ENCODE results near the gene STAG1. TPM values are rescaled to one million over a fixed set of nuclear protein-coding genes. Genes with fewer than 3 reads are reported as not detected.

STAG1 gene
- total RNA-seq, 2 donors from 2014 or later: 26.8 to 56.4 TPM

- no peak for TF ChIP-seq CTCF (IDR thresholded peaks at IDR 0.05)
- Histone ChIP-seq H3K4me3 (no peak overlapping the region), H3K4me1 (ENCODE audit: control insufficient read depth in 1 of 2, low read depth in 2 of 2) (no peaks in the 10 kb centered on the region), H3K27ac (no peak overlapping the region), H3K27me3 (replicated peaks; ENCODE audit: insufficient read depth) (no peaks in the 10 kb centered on the region), H3K9me3 (no peaks in the 10 kb centered on the region), H3K36me3 (no peaks in the 10 kb centered on the region)
- DNase-seq (ENCODE audit: low spot score): no peak
- no peak for ATAC-seq (ENCODE audit: insufficient number of reproducible peaks, low FRiP score, low read depth)
Measured at GRCh38 chr3:136366289-136366688, 385.9 kb downstream of the STAG1 start.

GRCh38 chr3:136353461-136353860 is 398.7 kb downstream of the STAG1 start:
- no peak for DNase-seq (ENCODE audit: low spot score)
- H3K27me3 ChIP-seq (replicated peaks; ENCODE audit: insufficient read depth): no peaks in the 10 kb centered on the region
- no peak for TF ChIP-seq CTCF (IDR thresholded peaks at IDR 0.05)
- H3K4me3 ChIP-seq: no peak overlapping the region
- ATAC-seq (ENCODE audit: insufficient number of reproducible peaks, low FRiP score, low read depth): no peak
- H3K27ac ChIP-seq: no peak overlapping the region
- H3K36me3 ChIP-seq: peaks cover 8% of the 10 kb centered on the region
- H3K4me1 ChIP-seq (ENCODE audit: control insufficient read depth in 1 of 2, low read depth in 2 of 2): peaks cover 0 to 19% of the 10 kb centered on the region in 2 donors
- H3K9me3 ChIP-seq: no peaks in the 10 kb centered on the region

- DNase-seq (ENCODE audit: low spot score) (no peak), ATAC-seq (ENCODE audit: insufficient number of reproducible peaks, low FRiP score, low read depth) (no peak)
- Histone ChIP-seq H3K27me3 (replicated peaks; ENCODE audit: insufficient read depth) (no peaks in the 10 kb centered on the region), H3K27ac (no peak overlapping the region), H3K4me3 (no peak overlapping the region), H3K4me1 (ENCODE audit: control insufficient read depth in 1 of 2, low read depth in 2 of 2) (peaks cover 0 to 19% of the 10 kb centered on the region in 2 donors), H3K9me3 (no peaks in the 10 kb centered on the region), H3K36me3 (peaks cover 8% of the 10 kb centered on the region)
- no peak for TF ChIP-seq CTCF (IDR thresholded peaks at IDR 0.05)
Measured at GRCh38 chr3:136351905-136352304, 400.3 kb downstream of the STAG1 start.

GRCh38 chr3:136351351-136351750 is 400.8 kb downstream of the STAG1 start:
- no peak for ATAC-seq (ENCODE audit: insufficient number of reproducible peaks, low FRiP score, low read depth)
- DNase-seq (ENCODE audit: low spot score): no peak

GRCh38 chr3:136350557-136350956 is 401.6 kb downstream of the STAG1 start:
- ATAC-seq (ENCODE audit: insufficient number of reproducible peaks, low FRiP score, low read depth) (no peak), DNase-seq (ENCODE audit: low spot score) (no peak)
- Histone ChIP-seq H3K9me3 (no peaks in the 10 kb centered on the region), H3K36me3 (peaks cover 3% of the 10 kb centered on the region), H3K4me1 (ENCODE audit: control insufficient read depth in 1 of 2, low read depth in 2 of 2) (peaks cover 0 to 19% of the 10 kb centered on the region in 2 donors), H3K4me3 (no peak overlapping the region), H3K27ac (no peak overlapping the region), H3K27me3 (replicated peaks; ENCODE audit: insufficient read depth) (no peaks in the 10 kb centered on the region)
- TF ChIP-seq CTCF (IDR thresholded peaks at IDR 0.05): no peak

More at GRCh38 chr3:136351351-136351750, 400.8 kb downstream of the STAG1 start:
- no peaks in the 10 kb centered on the region for H3K9me3 ChIP-seq
- H3K4me1 ChIP-seq (ENCODE audit: control insufficient read depth in 1 of 2, low read depth in 2 of 2): peaks cover 0 to 19% of the 10 kb centered on the region in 2 donors
- no peaks in the 10 kb centered on the region for H3K27me3 ChIP-seq (replicated peaks; ENCODE audit: insufficient read depth)
- peaks cover 8% of the 10 kb centered on the region for H3K36me3 ChIP-seq
- H3K4me3 ChIP-seq: no peak overlapping the region
- no peak overlapping the region for H3K27ac ChIP-seq
- TF ChIP-seq CTCF (IDR thresholded peaks at IDR 0.05): no peak
